HEK293 (cell line): ENCODE measurements around the gene TMEM121.

Experiments
- CTCF ChIA-PET: fragments of 350-600 bp; formaldehyde crosslinking; extraction: SDS; loops from one replicate; lab custom pipeline; 2021; ENCODE audit warnings: antibody characterized with exemption; lab: Yijun Ruan, JAX
- POLR2A ChIA-PET: fragments of 300-600 bp; formaldehyde crosslinking; extraction: SDS; loops from one replicate; lab custom pipeline; 2020; ENCODE audit warnings: antibody characterized with exemption, inconsistent platforms; lab: Yijun Ruan, JAX
- H3K27ac ChIP-seq: fragments of 200-500 bp; sonication (Bioruptor generic); 2 replicates; pipeline ENCODE4 v1.5.1; 2014; ENCODE audit warnings: low read depth, low read length, control low read depth, inconsistent platforms; ENCODE audit errors: extremely low read depth
- H3K36me3 ChIP-seq, 2 experiments: fragments of 200-500 bp in 1 of 2; sonication (Bioruptor generic) in 1 of 2; 1 replicate in 1 of 2; 2 replicates in 1 of 2; pipeline ENCODE4 v1.5.1; 2014 to 2017; ENCODE audit warnings: inconsistent platforms in 2 of 2, low read length in 2 of 2; ENCODE audit not compliant: control insufficient read depth in 2 of 2, insufficient read depth in 1 of 2
- H3K4me1 ChIP-seq: fragments of 200-500 bp; sonication (Bioruptor generic); 2 replicates; pipeline ENCODE4 v1.5.1; 2014; ENCODE audit warnings: mild to moderate bottlenecking, low read length, inconsistent platforms; ENCODE audit not compliant: control insufficient read depth, insufficient read depth
- H3K4me3 ChIP-seq: 2 replicates; pipeline ENCODE4 v1.5.1; 2011; ENCODE audit warnings: low read depth, mild to moderate bottlenecking, control low read depth, low read length, moderate library complexity
- H3K9me3 ChIP-seq: fragments of 200-500 bp; sonication (Bioruptor generic); 2 replicates; pipeline ENCODE4 v1.5.1; 2014; ENCODE audit warnings: low read depth, low read length, inconsistent platforms; ENCODE audit not compliant: control insufficient read depth, insufficient read depth
- GLIS2 ChIP-seq: fragments of 450-650 bp; formaldehyde crosslinking; IDR thresholded peaks from 2 replicates; pipeline ENCODE4 v1.5.1; 2016; ENCODE audit warnings: missing biosample characterization, missing genetic modification characterization
- KLF8 ChIP-seq: fragments of 450-650 bp; formaldehyde crosslinking; IDR thresholded peaks from 2 replicates; pipeline ENCODE4 v1.5.1; 2016; ENCODE audit warnings: missing biosample characterization, missing genetic modification characterization
- KLF9 ChIP-seq: fragments of 450-650 bp; formaldehyde crosslinking; IDR thresholded peaks from 2 replicates; pipeline ENCODE4 v1.5.1; 2016; ENCODE audit warnings: missing biosample characterization, missing genetic modification characterization, low read depth
- ZBTB20 ChIP-seq: fragments of 450-650 bp; formaldehyde crosslinking; IDR thresholded peaks from 2 replicates; pipeline ENCODE4 v1.5.1; 2016; ENCODE audit warnings: missing biosample characterization, missing genetic modification characterization
- ZBTB48 ChIP-seq: fragments of 450-650 bp; formaldehyde crosslinking; IDR thresholded peaks from 2 replicates; pipeline ENCODE4 v1.5.1; 2016; ENCODE audit warnings: missing biosample characterization, missing genetic modification characterization
- ZBTB8A ChIP-seq: fragments of 450-650 bp; formaldehyde crosslinking; IDR thresholded peaks from 2 replicates; pipeline ENCODE4 v1.5.1; 2016; ENCODE audit warnings: missing biosample characterization, missing genetic modification characterization
- ZNF138 ChIP-seq: fragments of 450-650 bp; formaldehyde crosslinking; IDR thresholded peaks from 2 replicates; pipeline ENCODE4 v1.5.1; 2016; ENCODE audit warnings: missing biosample characterization, missing genetic modification characterization, borderline replicate concordance
- ZNF423 ChIP-seq: fragments of 450-650 bp; formaldehyde crosslinking; IDR thresholded peaks from 2 replicates; pipeline ENCODE4 v1.5.1; 2016; ENCODE audit warnings: missing biosample characterization, missing genetic modification characterization
- ZNF521 ChIP-seq: fragments of 450-650 bp; formaldehyde crosslinking; IDR thresholded peaks from 2 replicates; pipeline ENCODE4 v1.5.1; 2017; ENCODE audit warnings: missing biosample characterization, mild to moderate bottlenecking, missing genetic modification characterization
- ZNF549 ChIP-seq: fragments of 450-650 bp; IDR thresholded peaks from 2 replicates; pipeline ENCODE4 v1.5.1; 2018; ENCODE audit warnings: missing biosample characterization, missing genetic modification characterization, mild to moderate bottlenecking, inconsistent platforms, moderate library complexity
- ZNF596 ChIP-seq: fragments of 450-650 bp; IDR thresholded peaks from 2 replicates; pipeline ENCODE4 v1.5.0; 2018; ENCODE audit warnings: missing biosample characterization, mild to moderate bottlenecking, missing genetic modification characterization, moderate library complexity
- ZNF610 ChIP-seq: fragments of 450-650 bp; formaldehyde crosslinking; IDR thresholded peaks from 2 replicates; pipeline ENCODE4 v1.5.1; 2016; ENCODE audit warnings: missing biosample characterization, missing genetic modification characterization, borderline replicate concordance
- ZNF664 ChIP-seq: fragments of 450-650 bp; formaldehyde crosslinking; IDR thresholded peaks from 2 replicates; pipeline ENCODE4 v1.5.1; 2016; ENCODE audit warnings: missing biosample characterization, missing genetic modification characterization
- ZNF830 ChIP-seq: fragments of 450-650 bp; IDR thresholded peaks from 2 replicates; pipeline ENCODE4 v1.5.0; 2018; ENCODE audit warnings: missing biosample characterization, missing genetic modification characterization, low read depth, mild to moderate bottlenecking, moderate library complexity
- ZNF843 ChIP-seq: fragments of 450-650 bp; formaldehyde crosslinking; IDR thresholded peaks from 2 replicates; pipeline ENCODE4 v1.5.1; 2016; ENCODE audit warnings: missing biosample characterization, missing genetic modification characterization
- TF ChIP-seq, protein P1 (sequence below): fragments of 450-650 bp; formaldehyde crosslinking; conservative IDR thresholded peaks from 2 replicates; pipeline ENCODE4 v1.5.1; 2016; ENCODE audit warnings: low read depth, missing biosample characterization, missing genetic modification characterization
- TF ChIP-seq, protein P2 (sequence below): fragments of 450-650 bp; formaldehyde crosslinking; IDR thresholded peaks from 2 replicates; pipeline ENCODE4 v1.5.1; 2016; ENCODE audit warnings: missing biosample characterization, missing genetic modification characterization

The TMEM121 gene

GRCh38 chr14:105477660-105478397 lies 48.6 kb upstream of the TMEM121 start (continued):
- TF ChIP-seq, protein P1, sequence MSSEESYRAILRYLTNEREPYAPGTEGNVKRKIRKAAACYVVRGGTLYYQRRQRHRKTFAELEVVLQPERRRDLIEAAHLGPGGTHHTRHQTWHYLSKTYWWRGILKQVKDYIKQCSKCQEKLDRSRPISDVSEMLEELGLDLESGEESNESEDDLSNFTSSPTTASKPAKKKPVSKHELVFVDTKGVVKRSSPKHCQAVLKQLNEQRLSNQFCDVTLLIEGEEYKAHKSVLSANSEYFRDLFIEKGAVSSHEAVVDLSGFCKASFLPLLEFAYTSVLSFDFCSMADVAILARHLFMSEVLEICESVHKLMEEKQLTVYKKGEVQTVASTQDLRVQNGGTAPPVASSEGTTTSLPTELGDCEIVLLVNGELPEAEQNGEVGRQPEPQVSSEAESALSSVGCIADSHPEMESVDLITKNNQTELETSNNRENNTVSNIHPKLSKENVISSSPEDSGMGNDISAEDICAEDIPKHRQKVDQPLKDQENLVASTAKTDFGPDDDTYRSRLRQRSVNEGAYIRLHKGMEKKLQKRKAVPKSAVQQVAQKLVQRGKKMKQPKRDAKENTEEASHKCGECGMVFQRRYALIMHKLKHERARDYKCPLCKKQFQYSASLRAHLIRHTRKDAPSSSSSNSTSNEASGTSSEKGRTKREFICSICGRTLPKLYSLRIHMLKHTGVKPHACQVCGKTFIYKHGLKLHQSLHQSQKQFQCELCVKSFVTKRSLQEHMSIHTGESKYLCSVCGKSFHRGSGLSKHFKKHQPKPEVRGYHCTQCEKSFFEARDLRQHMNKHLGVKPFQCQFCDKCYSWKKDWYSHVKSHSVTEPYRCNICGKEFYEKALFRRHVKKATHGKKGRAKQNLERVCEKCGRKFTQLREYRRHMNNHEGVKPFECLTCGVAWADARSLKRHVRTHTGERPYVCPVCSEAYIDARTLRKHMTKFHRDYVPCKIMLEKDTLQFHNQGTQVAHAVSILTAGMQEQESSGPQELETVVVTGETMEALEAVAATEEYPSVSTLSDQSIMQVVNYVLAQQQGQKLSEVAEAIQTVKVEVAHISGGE (tag by site-specific recombination): no peak
- TF ChIP-seq KLF8 (peak; percentile 86), GLIS2 (tag by site-specific recombination) (peak; percentile 36; the same call in 1 of the 2 replicates), KLF9 (tag by site-specific recombination) (no peak), ZNF549 (no peak), ZNF610 (tag by site-specific recombination) (no peak), ZBTB48 (tag by site-specific recombination) (no peak), ZNF830 (tag by site-specific recombination) (no peak), ZNF596 (tag by site-specific recombination) (no peak), ZNF843 (no peak), ZNF138 (tag by site-specific recombination) (no peak), ZBTB20 (tag by site-specific recombination) (no peak), ZNF664 (tag by site-specific recombination) (no peak), ZBTB8A (tag by site-specific recombination) (0 out of 2 replicates have a peak, but pooled peaks have one; percentile 16)
- TF ChIP-seq, protein P2, sequence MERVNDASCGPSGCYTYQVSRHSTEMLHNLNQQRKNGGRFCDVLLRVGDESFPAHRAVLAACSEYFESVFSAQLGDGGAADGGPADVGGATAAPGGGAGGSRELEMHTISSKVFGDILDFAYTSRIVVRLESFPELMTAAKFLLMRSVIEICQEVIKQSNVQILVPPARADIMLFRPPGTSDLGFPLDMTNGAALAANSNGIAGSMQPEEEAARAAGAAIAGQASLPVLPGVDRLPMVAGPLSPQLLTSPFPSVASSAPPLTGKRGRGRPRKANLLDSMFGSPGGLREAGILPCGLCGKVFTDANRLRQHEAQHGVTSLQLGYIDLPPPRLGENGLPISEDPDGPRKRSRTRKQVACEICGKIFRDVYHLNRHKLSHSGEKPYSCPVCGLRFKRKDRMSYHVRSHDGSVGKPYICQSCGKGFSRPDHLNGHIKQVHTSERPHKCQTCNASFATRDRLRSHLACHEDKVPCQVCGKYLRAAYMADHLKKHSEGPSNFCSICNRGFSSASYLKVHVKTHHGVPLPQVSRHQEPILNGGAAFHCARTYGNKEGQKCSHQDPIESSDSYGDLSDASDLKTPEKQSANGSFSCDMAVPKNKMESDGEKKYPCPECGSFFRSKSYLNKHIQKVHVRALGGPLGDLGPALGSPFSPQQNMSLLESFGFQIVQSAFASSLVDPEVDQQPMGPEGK (tag by site-specific recombination): no peak; the same call in 1 of the 2 replicates

GRCh38 chr14:105478398-105479251 lies 47.8 kb upstream of the TMEM121 start:
- POLR2A ChIA-PET: interaction anchor here (1.0 kb wide), 1 partner anchor 14 kb away, joined by 3 read pairs; no protein-coding TSS in a partner anchor
- CTCF ChIA-PET: interaction anchor here (1.2 kb wide), 1 partner anchor 12 kb away, joined by 3 read pairs; no protein-coding TSS in a partner anchor
- H3K27ac ChIP-seq: no peak overlapping the region
- H3K36me3 ChIP-seq: no peaks in the 10 kb centered on the region
- H3K4me1 ChIP-seq: peaks cover 7% of the 10 kb centered on the region
- H3K9me3 ChIP-seq: no peaks in the 10 kb centered on the region
- TF ChIP-seq ZNF423 (tag by site-specific recombination) (no peak), ZNF521 (no peak)
- TF ChIP-seq, protein P2 (tag by site-specific recombination): peak; percentile 7; the same call in 1 of the 2 replicates
- no peak overlapping the region for H3K4me3 ChIP-seq
